ENCODE results near the gene CEMIP2.

Gene CEMIP2

DNA sequence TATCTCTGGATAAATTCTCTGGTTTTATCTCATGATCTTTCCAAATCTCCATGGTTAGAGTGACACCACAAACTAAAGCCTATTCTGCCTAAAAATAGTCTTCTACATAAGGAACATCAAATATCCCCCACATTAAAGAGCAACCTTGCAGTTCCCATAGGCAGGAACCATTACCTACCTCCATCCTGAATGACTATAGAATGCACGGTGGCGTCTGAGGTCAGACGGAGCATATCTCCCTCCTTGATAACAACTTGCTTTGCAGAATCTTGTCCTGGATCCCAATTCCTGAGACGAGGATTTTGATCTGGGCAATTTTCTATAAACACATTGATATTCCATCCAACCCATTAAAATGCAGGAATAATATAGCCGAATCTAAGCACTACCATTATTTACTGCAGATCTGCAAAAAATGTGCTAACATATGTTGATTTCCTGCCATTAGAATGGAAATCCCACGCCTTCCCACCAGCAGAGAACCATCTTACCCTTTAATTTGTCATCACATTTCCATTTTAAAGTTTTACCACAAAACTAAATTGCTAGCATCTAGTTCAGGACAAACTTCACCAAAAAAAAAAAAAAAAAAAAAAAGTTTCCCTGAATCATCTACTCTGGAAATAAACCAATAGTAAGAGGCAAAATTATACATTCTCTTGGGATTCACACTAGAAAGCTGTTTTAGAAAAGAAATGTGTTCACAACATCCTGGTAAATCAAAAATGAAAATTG is 22.1 kb downstream of the CEMIP2 start:
- no peak for DNase-seq

DNA sequence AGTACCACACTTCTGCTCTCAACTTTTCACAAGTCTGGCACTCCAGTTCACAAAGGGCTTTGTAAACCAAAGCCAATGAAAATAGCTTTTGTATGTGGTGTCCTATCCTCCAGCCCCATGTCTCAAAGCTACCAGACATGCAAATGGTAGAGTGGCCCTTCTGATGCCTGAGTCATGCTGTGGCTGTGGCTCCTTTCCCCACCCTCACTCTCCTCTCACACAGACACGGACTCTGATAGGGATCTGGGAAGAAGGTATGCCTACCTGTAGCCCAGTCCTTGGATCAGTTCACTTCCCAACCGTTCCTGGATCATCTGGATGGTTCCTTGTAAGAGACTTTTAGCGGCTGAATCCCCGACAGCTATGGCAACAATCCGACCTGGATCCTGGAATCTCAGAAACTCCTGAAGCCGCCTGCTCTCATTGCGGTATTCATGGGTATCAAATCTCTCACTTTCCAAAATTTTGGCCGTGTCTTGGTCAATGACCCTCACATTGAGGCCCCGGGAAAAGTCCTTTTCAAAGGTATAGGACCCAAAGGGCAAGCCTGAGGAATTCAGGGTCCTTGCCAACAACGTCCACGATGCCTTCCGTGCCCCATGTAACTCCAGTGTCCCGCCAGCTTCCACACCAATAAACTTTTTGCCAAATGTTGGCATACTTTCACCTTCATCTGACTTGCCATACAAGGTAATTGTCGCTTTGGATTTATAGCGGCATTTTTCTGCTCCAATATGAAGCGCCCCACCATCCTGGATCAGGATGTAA is 23.4 kb downstream of the CEMIP2 start:
- no peak for DNase-seq

DNA sequence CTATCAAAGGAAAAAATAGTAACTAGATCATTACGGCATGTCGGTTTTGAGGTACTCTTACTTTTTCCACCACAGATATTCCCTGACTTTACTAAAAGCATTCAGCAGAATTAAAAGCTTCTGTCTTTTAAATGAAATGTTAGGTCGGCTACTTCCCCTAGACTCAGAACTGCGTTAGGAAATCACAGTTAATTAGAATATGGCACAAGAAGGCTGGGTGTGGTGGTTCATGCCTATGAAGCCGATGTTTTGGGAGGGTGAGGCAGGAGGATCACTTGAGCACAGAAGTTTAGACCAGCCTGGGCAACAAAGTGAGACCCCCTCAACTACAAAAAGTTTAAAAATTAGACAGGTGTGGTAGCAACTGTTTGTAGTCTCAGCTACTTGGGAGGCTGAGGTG is 24.4 kb downstream of the CEMIP2 start:
- no peak for DNase-seq

DNA sequence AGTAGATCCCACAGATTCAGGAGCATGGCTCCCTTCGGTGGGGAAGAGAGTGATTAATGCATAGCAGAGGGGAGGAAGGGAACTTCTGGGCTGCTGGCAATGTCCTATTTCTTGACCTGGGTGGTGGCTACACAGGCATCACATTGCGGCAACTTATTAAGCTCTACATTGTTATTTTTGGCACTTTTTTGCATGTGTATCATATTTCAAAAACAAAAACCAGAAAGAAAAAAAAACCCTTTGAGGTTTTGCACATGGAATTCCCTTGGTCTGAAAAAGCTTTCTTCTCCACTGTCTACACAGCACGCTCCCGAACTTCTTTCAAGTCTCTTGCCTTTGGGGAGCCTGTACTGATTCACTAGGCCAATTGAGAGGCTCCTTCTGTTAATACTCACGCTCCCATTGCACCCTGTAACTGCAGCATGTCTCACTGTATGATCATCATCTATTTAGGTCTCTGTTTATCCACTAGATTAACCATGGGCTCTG is 25.1 kb downstream of the CEMIP2 start:
- DNase-seq: no peak

DNA sequence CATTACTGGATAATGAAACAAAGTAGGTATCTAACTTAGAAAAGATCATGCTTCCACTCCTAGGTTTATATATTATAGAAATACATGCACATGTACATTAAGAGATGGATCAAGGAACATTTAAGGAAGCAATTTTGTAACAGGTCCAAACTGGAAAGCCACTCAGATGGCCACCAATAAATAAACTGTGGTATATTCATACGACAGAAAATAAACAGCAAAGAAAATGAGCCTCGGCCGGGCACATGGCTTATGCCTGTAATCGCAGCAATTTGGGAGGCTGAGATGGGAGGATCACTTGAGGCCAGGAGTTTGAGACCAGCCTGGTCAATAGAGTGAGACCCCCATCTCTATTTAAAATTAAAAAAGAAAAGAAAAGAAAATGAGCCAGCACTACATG is 25.6 kb downstream of the CEMIP2 start:
- no peak for DNase-seq

DNA sequence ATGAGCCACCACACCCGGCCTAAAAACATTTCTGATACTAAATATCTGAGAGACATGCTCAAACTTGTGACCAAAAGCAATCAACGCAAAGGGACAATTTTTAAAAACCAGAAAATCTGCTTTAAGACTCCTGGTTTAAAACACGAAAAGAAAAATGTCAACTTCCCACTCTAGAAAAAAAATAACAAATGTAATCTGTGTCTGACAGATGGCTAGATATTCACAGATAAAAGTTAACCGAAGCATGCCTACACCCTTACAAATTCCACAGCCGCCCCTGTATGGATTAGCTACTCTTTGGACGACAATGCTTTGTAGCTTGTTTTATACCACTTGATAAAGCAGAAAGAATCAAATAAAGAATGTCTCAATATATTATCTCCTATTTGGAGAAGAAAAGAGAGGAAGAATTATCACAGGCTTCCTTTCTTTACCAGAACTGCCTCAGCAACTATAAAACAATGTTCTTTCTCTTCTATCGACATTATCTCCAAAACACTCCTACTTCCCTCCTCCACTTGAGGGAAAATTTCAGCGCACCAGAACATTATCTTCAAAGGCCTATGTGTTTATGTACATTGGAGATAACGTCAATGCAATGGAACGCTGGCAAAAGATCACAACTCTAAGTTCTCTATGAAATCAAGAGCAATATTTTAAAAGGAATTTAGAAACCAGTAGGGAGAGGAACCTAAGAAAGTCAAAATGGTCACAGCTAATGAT is 26.2 kb downstream of the CEMIP2 start:
- DNase-seq: no peak

DNA sequence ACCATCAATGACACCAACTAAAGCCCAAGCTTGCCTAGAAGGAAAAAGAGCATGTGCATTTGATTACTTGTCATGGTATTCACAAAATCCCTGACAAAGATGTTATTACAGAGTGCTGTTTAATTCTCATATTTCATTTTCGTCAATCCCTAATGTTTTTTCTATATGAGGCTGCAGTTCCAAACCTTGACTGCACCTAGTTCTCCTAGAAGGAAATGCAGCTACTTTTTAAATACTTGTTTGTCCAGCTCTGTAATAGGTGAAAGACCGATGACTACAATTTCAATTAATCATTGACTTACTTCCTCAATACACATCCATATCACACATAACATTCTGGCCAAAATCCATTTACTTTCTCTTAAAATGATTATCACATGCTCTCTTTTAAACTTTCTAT is 28.1 kb downstream of the CEMIP2 start:
- DNase-seq: no peak

DNA sequence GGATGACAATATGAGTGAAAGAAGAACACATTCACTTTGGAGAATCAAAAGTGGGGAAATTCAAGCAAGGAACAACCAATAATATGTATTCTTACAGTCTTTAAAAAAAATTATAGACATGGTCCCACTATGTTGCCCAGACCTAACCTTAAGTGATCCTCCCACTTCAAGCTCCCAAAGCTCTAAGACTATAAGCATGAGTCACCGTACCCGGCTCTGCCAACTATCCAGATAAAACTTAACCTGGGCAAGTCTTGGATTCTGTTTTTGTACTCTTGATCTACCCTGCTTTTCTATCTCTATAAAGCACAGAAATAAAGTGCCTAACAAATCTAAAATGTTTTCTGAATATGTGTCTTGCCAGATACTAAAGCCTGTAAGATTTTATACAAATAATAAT is 30.9 kb downstream of the CEMIP2 start:
- no peak for DNase-seq

DNA sequence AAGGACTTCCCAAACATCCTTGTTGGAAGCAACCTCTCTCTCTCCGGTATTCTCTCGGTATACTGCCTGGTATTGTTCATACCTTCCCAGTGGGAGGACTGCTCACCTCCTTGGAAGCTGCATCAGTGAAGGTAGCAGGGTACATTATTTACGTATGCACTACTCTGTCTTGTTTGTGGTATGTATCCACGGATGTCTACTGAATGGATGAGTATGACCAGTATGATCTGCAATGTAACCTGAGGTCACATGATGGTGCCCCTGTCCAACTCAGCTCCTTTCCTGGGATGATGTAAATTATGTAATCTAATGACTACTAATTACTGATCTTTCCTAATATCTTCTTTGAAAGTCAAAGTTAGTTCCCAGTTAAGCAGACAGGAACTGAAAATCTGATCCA is 32.1 kb downstream of the CEMIP2 start:
- no peak for DNase-seq

DNA sequence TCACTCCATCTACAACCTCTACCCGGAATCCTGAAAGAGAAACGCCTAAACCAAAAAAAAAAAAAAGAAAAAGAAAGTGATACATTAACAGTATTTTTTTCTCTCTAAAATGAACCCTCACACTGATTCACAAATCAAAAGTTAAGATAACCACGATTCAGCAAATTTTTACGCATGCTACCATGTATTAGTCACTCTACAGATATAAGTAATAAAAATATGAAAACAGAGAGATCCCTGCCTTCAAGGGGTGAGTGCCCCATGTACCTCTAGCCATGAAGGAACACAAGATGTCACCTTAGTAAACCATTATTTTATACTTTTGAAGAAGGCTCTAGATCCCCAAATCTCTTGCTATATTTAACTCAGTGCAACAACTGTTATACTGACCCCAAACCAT is 33.4 kb downstream of the CEMIP2 start:
- DNase-seq: no peak

DNA sequence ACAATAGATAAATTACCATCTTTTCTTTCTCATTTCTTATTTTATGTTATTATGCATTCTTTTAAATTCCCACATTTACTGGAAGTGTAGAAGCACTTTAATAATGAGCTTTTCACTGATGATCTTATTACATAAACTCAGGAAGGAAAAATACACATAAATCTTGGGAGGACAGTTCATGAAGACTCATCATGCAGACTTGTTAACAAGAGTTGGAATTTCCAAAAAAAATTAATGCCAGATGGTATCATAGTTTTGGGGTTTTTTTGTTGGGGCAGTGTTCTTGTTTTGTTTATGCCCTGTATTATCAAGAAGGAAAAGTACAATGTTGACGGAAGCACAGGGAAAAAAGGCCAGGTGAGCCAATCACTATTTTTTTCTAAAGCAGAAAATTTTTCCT is 35.1 kb downstream of the CEMIP2 start:
- DNase-seq: no peak

DNA sequence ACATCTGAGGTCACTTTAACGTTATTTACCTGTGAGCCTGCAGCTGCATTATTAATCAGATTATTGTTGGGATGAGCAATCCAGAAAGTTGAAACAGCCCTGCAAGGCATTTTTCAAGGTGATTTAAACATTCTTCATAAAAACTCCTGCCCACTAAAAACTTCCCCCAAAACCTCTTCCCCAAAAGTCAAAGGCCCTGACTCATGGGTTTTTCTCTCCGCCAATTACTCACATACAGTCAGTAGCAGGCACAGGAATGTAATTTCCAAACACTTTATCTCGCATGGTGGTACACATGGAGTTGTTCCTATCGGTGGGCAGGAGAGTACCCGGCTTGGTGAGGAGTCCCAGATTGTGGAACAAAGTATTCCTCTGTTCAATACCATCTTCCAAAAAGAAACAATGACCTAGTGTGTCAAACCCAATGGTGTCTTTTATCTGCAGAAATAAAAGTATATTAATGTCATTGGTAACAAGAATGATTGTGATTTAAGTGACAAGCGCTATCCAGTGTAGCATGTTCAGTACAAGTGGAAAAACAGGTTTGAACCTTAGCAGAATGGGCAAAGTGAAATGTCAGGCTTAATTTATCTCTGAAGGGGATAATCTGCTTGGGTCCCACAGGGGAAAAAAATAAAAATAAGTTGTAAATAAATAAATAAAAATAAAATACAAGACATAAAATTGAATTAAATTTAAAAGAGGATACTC is 38.3 kb downstream of the CEMIP2 start:
- DNase-seq: no peak

DNA sequence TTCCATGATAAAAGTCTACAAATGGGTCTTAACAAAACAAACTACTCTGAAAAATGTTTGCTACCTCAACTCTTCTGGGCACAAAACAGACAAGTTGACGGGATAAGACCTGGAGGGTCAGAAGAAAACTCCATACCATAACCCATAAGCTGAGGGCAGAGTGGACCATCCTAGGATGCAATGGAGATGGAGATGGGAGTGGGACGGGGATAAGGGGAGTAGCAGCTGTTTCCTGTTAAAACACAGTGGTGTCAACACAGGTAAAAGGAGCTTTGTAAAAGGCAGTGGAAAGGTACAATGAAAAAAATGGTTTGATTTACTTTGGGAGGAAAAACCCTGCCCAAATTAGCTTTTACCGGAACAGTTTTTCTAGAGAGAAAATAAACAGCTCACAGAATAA is 41.6 kb downstream of the CEMIP2 start:
- no peak for DNase-seq

DNA sequence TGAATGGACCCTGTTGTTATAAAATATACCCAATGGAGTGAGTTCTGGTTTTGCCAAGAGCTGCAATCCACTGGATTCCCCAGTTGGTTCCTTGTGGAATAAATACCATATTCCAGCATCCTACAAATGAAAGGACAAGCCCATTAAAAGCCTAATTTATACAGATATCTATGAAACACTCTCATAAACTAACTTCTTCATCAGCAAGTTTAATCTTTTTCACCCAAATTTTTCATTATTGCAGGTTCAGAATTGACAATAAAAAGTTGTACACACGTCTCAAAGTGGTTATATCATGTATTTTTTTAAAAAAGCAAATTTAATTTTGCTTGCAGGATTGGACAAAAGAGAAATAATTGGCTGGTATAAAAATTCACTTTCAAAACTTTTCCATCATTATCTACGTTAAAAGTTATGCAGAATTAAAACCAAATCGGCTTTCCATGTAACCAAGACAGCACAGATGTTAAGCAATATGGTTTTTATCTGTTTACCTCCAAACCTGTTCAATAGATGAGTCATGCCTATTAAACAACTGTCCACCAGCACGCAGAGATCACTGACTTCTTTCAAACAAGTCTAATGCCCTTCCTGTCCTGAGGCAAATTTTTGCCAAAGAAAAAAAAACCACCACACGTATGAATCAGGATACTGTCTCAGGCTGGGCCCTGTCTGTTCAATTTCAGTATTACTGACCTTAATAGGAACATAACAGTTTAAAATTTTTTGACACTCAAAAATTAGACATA is 42.5 kb downstream of the CEMIP2 start:
- no peak for DNase-seq

DNA sequence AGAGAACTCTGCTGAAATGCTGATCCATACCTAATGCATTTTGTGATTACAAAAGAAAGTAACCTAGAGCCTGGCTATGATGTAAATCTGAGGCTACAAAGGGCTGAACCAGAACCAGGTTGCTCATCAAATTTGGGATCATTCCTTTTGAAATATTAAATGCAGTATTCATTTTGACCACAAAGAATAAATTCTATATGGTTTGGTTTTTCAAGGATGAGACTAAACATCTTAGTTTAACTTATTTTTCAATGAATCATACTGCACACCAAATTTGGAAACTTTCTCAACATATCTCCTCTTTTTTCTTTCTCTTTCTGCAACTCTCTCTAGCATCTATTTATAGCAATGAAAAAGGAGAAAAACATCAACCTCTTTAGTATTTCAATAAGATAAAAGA is 46.5 kb downstream of the CEMIP2 start:
- DNase-seq: no peak

DNA sequence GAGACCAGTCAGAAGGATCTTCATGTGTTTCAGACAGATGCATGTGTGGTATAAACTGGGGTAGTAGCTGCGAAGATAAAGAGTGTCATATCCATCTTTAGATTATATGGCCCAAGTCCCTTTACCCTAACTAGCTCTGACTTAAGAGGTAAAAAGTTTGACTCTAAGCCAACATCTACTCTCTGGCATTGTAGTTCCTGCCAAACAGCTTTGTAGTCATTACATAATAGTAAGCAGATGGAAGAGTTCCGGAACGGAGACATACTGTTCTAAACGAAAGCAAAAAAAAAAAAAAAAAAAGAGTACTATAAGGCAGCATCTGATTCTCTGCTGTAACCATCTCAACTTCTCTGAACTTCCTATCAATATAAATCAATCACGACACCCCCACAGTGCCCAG is 48.8 kb downstream of the CEMIP2 start:
- no peak for DNase-seq

DNA sequence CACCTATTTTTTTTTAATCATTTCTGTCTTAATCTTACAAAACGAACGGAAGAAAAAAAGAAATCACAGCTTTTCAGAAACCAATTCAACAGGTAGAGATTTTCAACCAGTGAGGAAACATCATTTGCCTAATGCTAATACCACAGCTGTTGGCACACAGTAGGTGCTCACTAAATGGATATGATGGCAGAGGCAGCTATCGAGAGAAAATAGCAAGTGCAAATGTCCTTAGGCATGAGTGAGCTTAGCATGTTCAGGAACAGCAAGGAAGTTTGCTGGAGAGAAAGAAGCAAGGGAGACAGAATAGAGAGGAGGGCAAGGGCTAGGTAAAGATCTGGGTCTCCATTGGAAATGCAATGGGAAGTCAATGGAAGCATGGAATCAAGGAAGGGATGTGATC is 49.2 kb downstream of the CEMIP2 start:
- DNase-seq: no peak

DNA sequence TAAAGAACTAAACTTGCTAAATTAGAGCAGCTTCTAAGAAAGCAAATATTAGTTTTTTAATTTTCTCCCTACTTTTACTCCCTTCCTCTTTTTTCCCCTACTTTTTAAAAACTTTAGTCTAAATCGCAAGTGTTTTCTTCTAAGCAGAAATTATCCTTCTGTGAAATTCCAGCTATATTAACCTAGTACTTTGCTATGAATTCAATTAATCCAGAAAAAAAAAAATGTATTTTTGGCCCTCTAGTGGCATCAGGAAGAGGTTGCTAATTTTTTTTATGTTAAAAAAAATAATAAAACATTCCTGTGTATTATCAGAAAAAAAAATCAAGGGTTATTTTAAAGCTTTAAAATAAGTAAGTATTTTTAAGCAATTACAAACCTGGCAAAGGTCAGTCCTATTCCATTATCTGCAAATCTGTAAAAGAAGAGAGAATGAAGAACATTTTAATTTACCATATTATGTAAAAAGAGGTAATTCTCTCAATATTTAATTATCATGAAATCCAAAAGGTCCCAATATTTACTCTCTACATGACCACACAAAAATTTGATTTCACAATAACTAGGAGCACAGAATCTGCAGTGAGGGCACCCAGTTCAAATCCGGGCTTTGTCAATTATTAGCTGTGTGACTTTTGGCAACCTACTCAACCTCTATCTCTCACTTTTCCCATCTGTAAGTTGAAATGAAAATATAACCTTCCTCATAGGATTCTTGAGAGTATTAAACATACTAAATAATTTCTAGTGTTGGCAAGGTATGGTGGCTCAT is 52.0 kb downstream of the CEMIP2 start:
- no peak for DNase-seq

DNA sequence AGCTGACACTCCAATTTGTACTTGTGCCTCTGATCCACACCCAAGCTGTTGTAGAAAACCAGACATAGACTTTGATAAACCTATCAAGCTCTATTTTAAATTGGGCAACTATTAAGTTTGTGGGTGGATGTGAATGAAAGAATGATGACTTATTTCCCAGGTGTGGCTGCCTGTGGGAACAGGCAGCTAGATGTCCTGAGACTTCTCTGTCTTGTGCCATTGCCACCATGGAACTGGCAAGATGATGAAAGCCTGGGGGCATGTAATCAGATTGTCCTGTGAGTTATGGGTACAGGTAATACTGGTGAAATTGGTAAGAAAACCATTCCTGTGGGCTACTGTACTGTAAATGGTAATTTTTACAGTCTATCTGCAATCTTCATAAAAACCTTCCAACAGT is 57.5 kb downstream of the CEMIP2 start:
- no peak for DNase-seq

DNA sequence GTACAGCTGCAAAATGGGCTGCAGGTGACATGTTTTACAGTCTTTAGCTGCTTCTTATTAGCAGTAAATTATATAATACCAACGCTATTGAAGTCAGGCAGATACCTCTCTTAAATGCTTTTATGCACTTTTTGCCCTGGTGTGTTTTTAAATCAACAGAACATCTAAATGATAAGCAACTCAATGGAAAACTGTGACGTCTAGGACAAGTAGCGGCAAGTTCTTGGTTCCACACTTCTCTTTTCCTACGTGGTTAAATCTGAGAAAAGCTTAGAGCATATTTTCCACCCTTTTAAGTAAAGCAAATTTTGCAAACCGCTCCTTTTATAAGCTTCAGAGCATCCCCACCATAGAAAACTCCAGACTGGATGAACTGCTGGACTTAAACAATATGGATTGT is 58.1 kb downstream of the CEMIP2 start:
- no peak for DNase-seq

DNA sequence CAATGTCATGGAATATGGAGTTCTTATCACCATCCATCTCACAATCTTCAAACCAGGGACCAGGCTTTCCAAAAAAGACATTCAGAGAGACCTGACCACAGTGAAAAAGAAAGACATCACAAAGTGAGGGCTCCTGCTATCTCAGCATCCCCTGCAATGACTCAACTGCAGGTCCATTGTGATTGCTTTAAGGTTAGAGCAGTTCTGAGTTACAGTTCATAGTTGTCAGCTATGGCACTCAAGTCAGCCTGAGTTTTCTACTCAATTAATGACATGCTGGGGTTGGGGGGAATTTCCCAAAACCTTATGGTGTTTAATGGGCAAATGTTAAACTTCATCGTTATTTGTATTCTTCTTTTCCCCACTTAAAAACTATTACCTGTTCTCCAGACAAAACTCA is 58.9 kb downstream of the CEMIP2 start:
- no peak for DNase-seq

DNA sequence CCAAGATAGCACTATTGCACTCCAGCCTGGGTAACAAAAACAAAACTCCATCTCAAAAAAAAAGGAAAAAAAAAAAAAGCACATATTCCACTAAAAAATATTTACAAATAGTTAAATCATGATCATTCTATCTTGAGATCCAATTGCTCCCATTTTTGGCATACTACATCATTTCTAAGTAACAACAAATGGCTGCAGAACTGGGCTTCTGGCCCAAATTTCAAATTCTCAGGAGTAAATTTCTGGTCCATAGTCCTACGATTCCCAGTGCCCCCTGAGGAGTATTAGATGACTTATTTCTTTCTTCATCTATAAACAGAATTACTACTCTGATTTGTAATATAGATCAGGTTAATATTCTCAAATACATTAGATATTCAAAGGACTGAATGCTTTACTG is 62.1 kb downstream of the CEMIP2 start:
- no peak for DNase-seq
